Glomerular visceral epithelial cell (primary cell): ENCODE results near the gene ASIC1.

ENCODE experiments used
- DNase-seq: peaks from one replicate; pipeline ENCODE4 v3.0.0-alpha.2; 2016; ENCODE audit errors: extremely low spot score

ASIC1 gene

GRCh38 chr12:50107416-50108268 lies 50.2 kb downstream of the ASIC1 start:
- DNase-seq = no peak

GRCh38 chr12:50109319-50109718 lies 51.9 kb downstream of the ASIC1 start:
- no peak for DNase-seq

DNA sequence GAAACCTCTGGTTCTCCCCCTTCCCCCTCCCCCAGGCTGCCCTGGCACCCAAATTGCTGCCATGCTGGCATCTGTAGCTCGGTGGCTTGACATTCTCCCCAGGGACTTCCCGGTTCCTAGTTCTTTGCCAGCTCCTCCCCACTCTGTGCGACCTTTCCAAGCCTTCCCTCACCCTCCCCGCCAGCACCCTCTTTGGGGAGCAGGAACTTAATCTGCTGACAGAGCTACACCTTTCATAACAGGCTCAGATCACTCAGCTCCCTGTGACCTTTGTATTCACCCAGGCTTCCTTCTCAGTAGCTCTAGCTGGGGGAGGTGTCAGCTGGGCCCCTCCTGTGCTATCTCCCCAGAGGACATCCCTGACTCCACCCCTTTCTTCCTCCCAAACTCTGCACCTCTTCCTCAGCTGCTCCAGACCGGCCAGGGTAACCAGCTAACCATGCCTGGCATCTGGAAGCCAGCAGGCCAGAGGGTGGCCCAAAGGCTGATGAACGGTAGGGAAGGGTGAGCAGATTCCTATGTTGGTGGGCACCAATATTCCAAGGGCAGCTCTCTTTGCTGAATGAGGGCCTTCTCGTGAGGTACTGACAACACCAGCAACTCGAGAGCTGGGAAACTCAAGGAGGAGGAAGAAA lies 52.8 kb downstream of the ASIC1 start:
- peak; percentile 32 for DNase-seq

- DNase-seq = peak; percentile 86
Observed at GRCh38 chr12:50110762-50111351, 53.5 kb downstream of the ASIC1 start.

- DNase-seq = no peak
Observed at GRCh38 chr12:50111395-50111692, 53.9 kb downstream of the ASIC1 start.

DNA sequence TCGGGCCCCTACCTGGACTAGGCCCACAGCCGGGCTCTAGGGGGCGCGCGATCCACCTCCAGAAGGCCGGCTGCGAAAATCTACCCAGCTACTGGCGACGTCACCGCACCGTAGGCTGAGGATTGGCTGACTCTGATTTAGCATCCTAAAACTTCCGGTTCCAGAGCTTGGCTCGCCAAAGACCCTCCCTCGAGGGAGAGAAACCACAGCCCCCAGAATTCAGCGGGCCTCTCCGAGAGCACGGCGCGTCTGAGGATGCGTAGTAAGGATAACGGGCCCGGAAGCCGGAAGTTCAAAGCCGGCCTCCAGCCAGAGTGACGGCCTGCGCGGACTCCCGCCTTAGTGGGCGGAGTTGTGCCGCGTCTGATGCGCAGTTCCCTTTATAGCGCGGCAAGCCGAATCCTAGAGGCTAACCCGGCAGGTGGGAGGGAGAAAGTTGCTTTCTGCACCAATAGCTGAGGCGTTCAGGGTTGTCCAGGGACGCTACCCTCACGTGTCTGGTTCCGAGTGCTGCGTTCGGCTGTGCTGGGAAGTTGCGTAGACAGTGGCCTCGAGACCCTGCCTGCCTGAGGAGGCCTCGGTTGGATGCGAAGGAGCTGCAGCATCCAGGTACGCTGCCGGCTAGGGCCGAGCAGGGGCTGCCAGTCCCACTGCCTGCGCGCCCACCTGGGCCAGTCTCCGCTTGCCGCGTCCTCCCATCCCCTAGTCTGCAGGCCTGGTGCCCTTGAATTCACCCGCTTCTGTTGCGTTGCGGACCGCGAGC lies 54.5 kb downstream of the ASIC1 start, which contains the start of gene COX14:
Gene COX14 (plus strand): TSS at position 544 of the 763 bp plus-strand sequence. CDS start 7,808 bp downstream, outside the sequence.
- DNase-seq = peak; percentile 99

DNA sequence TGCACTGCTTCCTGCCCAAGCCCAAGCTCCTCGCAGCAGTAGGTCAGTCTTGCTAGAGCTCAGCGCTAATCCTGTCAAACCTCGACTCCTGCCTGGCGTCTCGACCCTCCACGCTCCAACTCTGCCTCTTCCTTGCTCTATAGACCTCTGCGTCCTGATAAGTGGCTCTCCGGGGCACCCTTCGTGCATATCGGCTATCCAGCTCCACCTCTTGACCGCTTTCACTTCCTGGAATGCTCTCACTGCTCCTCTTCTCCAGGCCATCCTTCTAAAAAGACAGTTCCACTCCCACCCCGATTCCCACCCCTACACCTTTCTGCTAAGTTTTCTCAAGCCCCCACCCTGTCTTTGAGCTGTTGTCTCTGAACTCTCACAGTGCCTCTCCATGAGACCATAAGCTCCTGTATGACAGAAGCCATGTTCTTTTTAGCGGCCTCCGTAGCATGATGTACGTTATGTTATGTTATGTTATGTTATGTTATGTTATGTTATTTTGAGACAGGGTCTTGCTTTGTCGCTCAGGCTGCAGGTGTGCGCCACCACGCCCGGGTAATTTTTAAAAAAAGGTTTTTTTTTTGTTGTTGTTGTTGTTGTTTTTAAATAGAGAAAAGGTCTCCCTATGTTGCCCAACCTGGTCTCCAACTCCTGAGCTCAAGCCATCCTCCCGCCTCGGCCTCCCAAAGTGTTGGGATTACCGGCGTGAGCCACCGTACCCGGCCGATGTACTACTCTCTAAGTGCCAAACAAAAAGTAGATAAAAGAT lies 55.2 kb downstream of the ASIC1 start:
- DNase-seq = peak; percentile 39

DNA sequence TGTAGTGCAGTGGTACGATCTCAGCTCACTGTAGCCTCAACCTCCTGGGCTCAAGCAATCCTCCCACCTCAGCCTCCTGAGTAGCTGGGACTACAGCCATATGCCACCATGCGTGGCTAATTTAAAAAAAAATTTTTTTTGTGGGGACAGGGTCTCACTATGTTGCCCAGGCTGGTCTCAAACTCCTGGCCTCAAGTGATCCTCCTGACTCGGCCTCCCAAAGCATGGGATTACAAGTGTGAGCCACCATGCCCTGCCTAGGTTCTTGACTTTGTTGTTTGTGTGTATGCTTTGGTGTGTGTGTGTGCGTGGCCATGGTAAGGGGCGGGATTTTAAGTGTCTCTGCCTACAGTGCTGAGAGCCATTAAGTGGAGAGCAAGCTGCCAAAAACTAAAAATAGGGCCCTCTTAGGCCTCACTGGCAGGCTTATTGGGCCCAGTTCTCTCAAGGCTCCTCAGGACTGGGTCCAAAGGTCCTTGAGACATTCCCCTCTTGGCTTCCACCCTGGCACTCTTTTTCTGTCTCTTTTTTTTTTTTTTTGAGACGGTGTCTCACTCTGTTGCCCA lies 59.7 kb downstream of the ASIC1 start:
- DNase-seq = no peak

GRCh38 chr12:50119387-50119786 lies 62.0 kb downstream of the ASIC1 start:
- DNase-seq = no peak

- no peak for DNase-seq
Observed at GRCh38 chr12:50120521-50120920, 63.1 kb downstream of the ASIC1 start.

DNA sequence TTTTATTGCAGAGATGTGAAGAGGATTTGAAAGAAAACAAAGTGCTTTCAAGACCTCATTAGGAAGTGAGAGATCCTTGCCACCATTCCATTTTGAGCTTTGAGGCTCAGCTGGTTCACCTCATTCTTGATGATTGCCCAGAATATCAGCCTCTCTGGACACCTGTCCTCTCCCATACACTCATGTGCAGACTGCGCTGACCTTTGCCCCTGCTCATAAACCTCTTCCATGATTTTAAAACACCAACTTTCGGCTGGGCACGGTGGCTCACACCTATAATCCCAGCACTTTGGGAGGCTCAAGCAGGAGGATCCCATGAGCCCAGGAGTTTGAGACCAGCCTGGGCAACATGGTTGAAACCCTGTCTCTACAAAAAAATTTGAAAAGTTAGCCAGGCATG lies 63.6 kb downstream of the ASIC1 start:
- no peak for DNase-seq

- DNase-seq = no peak
Observed at GRCh38 chr12:50121641-50122040, 64.2 kb downstream of the ASIC1 start.

DNA sequence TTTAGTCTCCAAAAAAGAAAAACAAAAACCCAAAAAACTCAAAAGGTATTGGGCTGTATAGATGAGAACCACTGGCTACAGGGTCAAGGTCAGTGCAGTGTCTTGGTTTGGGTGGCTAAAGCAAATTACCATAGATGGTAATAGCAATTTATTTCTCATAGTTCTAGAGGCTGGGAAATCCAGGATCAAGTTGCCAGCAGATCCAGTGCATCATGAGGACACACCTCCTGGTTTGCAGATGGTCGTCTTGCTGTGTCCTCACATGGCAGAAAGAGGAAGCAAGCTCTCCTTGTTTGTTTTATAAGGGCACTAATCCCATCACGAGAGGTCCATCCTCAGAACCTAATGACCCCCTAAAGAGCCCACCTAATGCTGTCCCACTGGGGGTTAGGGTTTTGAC lies 65.8 kb downstream of the ASIC1 start:
- DNase-seq = no peak

DNA sequence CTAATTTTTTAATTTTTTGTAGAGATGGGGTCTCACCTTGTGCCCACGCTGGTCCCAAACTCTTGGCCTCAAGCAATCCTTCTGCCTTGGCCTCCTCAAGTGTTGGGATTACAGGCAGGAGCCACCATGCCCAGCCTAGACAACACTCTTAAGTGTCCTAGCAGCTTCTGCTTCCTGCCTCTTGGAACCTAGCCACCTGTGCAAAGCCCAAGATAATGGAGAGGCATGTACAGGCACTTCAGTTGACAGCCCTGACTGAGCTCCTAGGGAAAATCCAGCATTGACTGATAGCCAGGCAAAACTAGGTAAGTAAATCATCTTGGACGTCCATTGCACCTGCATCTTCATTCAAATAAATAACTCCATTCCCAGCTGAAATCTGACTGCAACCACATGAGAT lies 70.2 kb downstream of the ASIC1 start:
- no peak for DNase-seq

DNA sequence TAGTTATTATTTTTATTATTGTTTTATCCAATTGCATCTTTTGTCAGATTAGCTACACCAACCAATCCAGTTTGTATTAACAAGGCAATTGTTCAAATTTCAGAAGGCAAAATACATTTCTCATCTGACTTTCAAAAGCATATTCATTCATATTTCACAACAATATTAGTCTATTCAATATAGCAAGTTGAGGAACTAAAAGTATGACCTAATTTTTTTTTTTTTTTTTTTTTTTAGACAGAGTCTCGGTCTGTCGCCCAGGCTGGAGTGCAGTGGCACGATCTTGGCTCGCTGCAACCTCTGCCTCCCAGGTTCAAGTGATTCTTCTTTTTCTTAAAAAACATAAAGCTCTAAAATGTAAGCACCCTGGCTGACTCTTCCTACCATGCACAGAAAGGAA lies 71.9 kb downstream of the ASIC1 start:
- no peak for DNase-seq

DNA sequence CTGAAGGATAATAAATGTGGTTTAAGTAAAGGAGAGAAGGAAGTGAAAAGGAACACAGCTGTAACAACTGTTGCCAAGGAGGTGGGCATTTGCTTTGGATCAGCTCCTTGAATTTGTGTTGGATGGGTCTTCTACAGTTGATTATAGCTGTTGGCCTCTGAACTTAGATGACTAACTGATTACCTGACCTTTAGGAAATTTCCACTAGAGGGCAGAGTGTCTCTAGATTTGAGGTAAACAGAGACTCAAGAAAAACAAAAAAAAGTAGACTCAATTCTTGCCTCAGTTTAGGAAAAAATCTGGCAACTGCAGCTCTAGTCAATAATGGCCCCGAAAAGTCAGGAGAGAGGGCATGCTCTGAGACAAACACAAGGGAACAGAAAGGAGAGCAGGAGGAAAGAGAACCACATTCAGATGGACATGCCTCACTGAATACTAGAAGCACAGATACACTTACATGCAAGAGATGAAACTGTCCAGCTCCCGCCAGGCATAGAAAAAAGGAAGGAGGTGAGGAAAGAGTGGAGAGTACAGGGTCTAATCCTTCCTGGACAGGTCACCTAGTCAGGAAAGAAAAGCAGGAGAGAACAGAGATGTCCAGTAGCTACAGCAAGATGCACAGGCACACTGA lies 75.2 kb downstream of the ASIC1 start:
- peak; percentile 15 for DNase-seq
